ENCODE measurements around the gene IFFO2. TPM values are rescaled to one million over a fixed set of nuclear protein-coding genes. Genes with fewer than 3 reads are reported as not detected.

IFFO2 gene
- total and polyA plus RNA-seq, 2 of the 13 experiments (the other 11 are each of a cell fraction or from before 2014, with no cell fraction given): 7.3 to 16.7 TPM

DNA sequence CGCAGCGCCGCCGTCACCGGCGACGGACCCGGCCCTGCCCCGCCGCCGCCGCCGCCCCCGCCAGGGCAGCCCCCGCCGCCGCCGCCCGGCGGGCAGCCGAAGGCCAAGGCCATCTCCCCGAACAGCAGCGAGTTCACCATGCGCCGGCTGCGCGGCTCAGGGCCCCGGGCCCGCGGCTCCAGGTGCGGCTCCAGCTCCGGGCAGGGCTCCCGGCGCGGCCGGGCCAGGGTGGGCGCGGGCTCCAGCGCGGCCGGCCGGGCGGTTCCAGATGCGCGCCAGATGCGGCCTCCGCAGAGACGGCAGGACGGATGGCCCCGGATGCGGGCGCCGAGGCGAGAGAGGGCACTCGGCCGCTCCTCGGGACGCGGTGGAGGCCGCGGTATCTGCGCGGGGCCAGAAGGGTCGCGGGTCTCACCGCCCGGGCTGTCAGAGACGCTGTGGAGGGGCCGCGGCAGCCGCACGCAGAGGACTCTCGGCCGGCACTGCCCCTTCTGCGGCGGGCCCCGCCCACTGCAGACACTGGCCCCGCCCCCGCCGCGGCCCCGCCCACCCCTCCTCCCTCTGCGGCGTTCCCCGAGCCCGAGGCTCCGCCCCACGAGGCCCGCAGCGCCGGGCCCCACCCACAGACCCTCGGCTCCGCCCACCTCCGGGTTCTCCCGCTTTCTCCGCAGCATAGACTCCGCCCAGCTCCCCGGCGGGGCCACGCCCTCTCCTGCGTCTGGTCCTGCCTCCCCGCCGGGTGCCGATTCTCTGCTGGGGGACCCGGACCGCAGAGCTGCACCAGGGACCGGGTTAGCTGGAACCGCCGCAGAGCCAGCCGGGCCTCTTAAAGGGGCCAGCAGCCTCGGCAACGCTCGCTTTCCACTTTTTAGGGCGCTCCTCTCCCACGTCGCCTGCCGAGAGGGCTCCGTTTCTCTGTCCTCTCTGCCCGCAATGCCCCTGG is at the start of gene IFFO2 (continued):
- 0 out of 2 replicates have a peak, but pooled peaks have one; percentile 43 for TF ChIP-seq ZNF367 (CRISPR knock-in tag; IDR thresholded peaks at IDR 0.05; ENCODE audit: borderline replicate concordance)
- TF ChIP-seq ZNF562 (CRISPR knock-in tag; IDR thresholded peaks at IDR 0.05; ENCODE audit: borderline replicate concordance): no peak
- TF ChIP-seq ZFY (CRISPR knock-in tag; IDR thresholded peaks at IDR 0.05): peak; percentile 78
- 0 out of 2 replicates have a peak, but pooled peaks have one; percentile 31 for TF ChIP-seq KLF12 (CRISPR knock-in tag; IDR thresholded peaks at IDR 0.05; ENCODE audit: borderline replicate concordance)
- TF ChIP-seq HOXA9 (CRISPR knock-in tag; IDR thresholded peaks at IDR 0.05; ENCODE audit: borderline replicate concordance): no peak; the same call in 1 of the 2 replicates
- TF ChIP-seq, protein P1, sequence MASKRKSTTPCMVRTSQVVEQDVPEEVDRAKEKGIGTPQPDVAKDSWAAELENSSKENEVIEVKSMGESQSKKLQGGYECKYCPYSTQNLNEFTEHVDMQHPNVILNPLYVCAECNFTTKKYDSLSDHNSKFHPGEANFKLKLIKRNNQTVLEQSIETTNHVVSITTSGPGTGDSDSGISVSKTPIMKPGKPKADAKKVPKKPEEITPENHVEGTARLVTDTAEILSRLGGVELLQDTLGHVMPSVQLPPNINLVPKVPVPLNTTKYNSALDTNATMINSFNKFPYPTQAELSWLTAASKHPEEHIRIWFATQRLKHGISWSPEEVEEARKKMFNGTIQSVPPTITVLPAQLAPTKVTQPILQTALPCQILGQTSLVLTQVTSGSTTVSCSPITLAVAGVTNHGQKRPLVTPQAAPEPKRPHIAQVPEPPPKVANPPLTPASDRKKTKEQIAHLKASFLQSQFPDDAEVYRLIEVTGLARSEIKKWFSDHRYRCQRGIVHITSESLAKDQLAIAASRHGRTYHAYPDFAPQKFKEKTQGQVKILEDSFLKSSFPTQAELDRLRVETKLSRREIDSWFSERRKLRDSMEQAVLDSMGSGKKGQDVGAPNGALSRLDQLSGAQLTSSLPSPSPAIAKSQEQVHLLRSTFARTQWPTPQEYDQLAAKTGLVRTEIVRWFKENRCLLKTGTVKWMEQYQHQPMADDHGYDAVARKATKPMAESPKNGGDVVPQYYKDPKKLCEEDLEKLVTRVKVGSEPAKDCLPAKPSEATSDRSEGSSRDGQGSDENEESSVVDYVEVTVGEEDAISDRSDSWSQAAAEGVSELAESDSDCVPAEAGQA (IDR thresholded peaks at IDR 0.05; ENCODE audit: low read depth): no peak
- TF ChIP-seq, protein P1 (CRISPR knock-in tag; IDR thresholded peaks at IDR 0.05; ENCODE audit: borderline replicate concordance): no peak
- TF ChIP-seq NCOA5 (CRISPR knock-in tag; IDR thresholded peaks at IDR 0.05): no peak
- TF ChIP-seq, protein P2, sequence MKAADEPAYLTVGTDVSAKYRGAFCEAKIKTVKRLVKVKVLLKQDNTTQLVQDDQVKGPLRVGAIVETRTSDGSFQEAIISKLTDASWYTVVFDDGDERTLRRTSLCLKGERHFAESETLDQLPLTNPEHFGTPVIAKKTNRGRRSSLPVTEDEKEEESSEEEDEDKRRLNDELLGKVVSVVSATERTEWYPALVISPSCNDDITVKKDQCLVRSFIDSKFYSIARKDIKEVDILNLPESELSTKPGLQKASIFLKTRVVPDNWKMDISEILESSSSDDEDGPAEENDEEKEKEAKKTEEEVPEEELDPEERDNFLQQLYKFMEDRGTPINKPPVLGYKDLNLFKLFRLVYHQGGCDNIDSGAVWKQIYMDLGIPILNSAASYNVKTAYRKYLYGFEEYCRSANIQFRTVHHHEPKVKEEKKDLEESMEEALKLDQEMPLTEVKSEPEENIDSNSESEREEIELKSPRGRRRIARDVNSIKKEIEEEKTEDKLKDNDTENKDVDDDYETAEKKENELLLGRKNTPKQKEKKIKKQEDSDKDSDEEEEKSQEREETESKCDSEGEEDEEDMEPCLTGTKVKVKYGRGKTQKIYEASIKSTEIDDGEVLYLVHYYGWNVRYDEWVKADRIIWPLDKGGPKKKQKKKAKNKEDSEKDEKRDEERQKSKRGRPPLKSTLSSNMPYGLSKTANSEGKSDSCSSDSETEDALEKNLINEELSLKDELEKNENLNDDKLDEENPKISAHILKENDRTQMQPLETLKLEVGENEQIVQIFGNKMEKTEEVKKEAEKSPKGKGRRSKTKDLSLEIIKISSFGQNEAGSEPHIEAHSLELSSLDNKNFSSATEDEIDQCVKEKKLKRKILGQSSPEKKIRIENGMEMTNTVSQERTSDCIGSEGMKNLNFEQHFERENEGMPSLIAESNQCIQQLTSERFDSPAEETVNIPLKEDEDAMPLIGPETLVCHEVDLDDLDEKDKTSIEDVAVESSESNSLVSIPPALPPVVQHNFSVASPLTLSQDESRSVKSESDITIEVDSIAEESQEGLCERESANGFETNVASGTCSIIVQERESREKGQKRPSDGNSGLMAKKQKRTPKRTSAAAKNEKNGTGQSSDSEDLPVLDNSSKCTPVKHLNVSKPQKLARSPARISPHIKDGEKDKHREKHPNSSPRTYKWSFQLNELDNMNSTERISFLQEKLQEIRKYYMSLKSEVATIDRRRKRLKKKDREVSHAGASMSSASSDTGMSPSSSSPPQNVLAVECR (CRISPR knock-in tag; IDR thresholded peaks at IDR 0.05; ENCODE audit: borderline replicate concordance): peak; percentile 41
- TF ChIP-seq TOPORS (CRISPR knock-in tag; IDR thresholded peaks at IDR 0.05): no peak
- TF ChIP-seq BRD4 (CRISPR knock-in tag; IDR thresholded peaks at IDR 0.05): no peak
- TF ChIP-seq, protein P3, sequence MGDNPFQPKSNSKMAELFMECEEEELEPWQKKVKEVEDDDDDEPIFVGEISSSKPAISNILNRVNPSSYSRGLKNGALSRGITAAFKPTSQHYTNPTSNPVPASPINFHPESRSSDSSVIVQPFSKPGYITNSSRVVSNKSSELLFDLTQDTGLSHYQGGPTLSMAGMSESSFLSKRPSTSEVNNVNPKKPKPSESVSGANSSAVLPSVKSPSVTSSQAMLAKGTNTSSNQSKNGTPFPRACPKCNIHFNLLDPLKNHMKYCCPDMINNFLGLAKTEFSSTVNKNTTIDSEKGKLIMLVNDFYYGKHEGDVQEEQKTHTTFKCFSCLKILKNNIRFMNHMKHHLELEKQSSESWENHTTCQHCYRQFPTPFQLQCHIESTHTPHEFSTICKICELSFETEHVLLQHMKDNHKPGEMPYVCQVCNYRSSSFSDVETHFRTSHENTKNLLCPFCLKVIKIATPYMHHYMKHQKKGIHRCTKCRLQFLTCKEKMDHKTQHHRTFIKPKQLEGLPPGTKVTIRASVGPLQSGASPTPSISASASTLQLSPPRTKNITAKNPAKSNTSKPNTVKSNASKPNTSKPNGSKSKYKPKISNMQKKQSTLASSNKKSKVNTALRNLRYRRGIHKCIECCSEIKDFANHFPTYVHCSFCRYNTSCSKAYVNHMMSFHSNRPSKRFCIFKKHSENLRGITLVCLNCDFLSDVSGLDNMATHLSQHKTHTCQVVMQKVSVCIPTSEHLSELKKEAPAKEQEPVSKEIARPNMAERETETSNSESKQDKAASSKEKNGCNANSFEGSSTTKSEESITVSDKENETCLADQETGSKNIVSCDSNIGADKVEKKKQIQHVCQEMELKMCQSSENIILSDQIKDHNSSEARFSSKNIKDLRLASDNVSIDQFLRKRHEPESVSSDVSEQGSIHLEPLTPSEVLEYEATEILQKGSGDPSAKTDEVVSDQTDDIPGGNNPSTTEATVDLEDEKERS (CRISPR knock-in tag; IDR thresholded peaks at IDR 0.05): 0 out of 2 replicates have a peak, but pooled peaks have one; percentile 2
- peak; percentile 81; the same call in 1 of the 2 replicates for TF ChIP-seq ZNF773 (CRISPR knock-in tag; IDR thresholded peaks at IDR 0.05; ENCODE audit: borderline replicate concordance)
- no peak for TF ChIP-seq ZNF510 (CRISPR knock-in tag; IDR thresholded peaks at IDR 0.05; ENCODE audit: low read depth)
